Kidney (tissue), 14 donors: Measurements from ENCODE around the gene LEFTY2. TPM values are rescaled to one million over a fixed set of nuclear protein-coding genes. Genes with fewer than 3 reads are reported as not detected.

ENCODE experiments used
- DNase-seq, 5 donors: peaks; one replicate each; pipeline ENCODE4 v3.0.0-alpha.2; 2013 to 2020
- FAIRE-seq: peaks from 2 replicates; lab custom pipeline; 2012; peaks lifted over from hg19 to GRCh38; lab: Jason Lieb, UNC
- H3K27ac ChIP-seq, 2 donors: one replicate each; pipeline ENCODE4 v1.7.0; 2013; ENCODE audit warnings: low read depth in 2 of 2, low read length in 2 of 2, inconsistent platforms in 1 of 2
- H3K27me3 ChIP-seq: one replicate; pipeline ENCODE4 v1.7.1; 2013; ENCODE audit warnings: low read length, inconsistent platforms; ENCODE audit not compliant: control insufficient read depth, insufficient read depth
- H3K36me3 ChIP-seq, 3 donors: one replicate each; pipeline versions ENCODE4 v1.7.0 to v1.7.1; 2013; ENCODE audit warnings: low read length in 3 of 3, control low read depth in 1 of 3, inconsistent platforms in 1 of 3; ENCODE audit not compliant: insufficient read depth in 3 of 3, control insufficient read depth in 2 of 3
- H3K4me1 ChIP-seq, 3 donors: one replicate each; pipeline versions ENCODE4 v1.7.0 to v1.7.1; 2013; ENCODE audit warnings: low read length in 3 of 3, inconsistent platforms in 1 of 3, low read depth in 1 of 3; ENCODE audit not compliant: control insufficient read depth in 2 of 3, insufficient read depth in 2 of 3
- H3K4me3 ChIP-seq, 3 donors: one replicate each; pipeline versions ENCODE4 v1.7.0 to v1.8.1; 2013; ENCODE audit warnings: low read length in 3 of 3, control low read depth in 1 of 3, inconsistent platforms in 1 of 3
- H3K9ac ChIP-seq, 3 donors: one replicate each; pipeline versions ENCODE4 v1.7.0 to v1.7.1; 2013; ENCODE audit warnings: low read length in 3 of 3, control low read depth in 1 of 3, inconsistent platforms in 1 of 3
- H3K9me3 ChIP-seq, 3 donors: one replicate each; pipeline versions ENCODE4 v1.7.0 to v1.7.1; 2013; ENCODE audit warnings: low read length in 3 of 3, control low read depth in 1 of 3, inconsistent platforms in 1 of 3; ENCODE audit not compliant: control insufficient read depth in 2 of 3, insufficient read depth in 1 of 3
- intact Hi-C: fragments of 100-400 bp; cut with DNase I; formaldehyde crosslinking; loops from one replicate; pipeline ENCODE4 v1.11.1; 2022
- polyA plus RNA-seq: library from polyadenylated mRNA; stranded (reverse); fragments of 350-450 nt; fragmentation: Illumina TruSeq; extraction: RNeasy Lipid Tissue Mini Kit (QIAGEN cat#74804); gene quantifications from one replicate; pipeline ENCODE4 v1.2.3, GENCODE V29; 2014; ENCODE audit warnings: low read depth, low replicate concordance; ENCODE audit not compliant: insufficient read depth
- total RNA-seq: library from RNA; stranded (reverse); fragmentation: NEBNext Ultra II Directional; extraction: Animal tissue kit (Norgen Biotek cat#: 25700); gene quantifications from one replicate; pipeline ENCODE4 v1.2.1, GENCODE V29; 2021
- TF ChIP-seq, protein P1 (sequence below): IDR thresholded peaks from 3 replicates; pipeline ENCODE4 v1.5.1; 2012; ENCODE audit warnings: mild to moderate bottlenecking, moderate library complexity, borderline replicate concordance; ENCODE audit not compliant: insufficient read depth; ENCODE audit errors: extremely low read depth
- donor health status: control.
- donor health status: control.
- donor health status: control.
- donor health status: control.
- donor health status: control.
- donor health status: DM: yes; HTN: yes; CAD: no.
- donor health status: Normal renal cell carcinoma (clear cell type).

The LEFTY2 gene
- total and polyA plus RNA-seq, 2 donors from 2014 or later: 0.13 to 0.28 TPM

DNA sequence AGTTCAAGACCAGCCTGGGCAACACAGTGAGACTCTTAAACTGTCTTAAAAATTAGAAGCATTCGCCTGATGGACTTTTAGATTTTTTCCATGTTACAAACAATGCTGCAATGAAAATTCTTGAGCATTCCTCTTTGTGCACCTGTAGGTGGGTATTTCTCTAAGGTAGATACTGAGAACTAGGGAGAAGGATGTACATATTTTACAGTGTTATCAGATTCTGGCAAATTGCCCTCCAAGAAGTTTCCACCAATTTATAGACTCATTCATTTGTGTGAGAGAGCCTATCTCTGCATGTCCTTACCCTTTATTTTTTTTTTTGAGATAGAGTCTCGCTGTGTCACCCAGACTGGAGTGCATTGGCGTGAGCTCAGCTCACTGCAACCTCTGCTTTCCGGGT lies 12.3 kb upstream of the LEFTY2 start:
- Histone ChIP-seq H3K9ac (no peak overlapping the region), H3K4me1 (no peaks in the 10 kb centered on the region), H3K27me3 (no peaks in the 10 kb centered on the region), H3K4me3 (no peak overlapping the region), H3K9me3 (no peaks in the 10 kb centered on the region), H3K27ac (no peak overlapping the region), H3K36me3 (no peaks in the 10 kb centered on the region)
- intact Hi-C loops: no loop called here
- DNase-seq: no peak
- TF ChIP-seq, protein P1, sequence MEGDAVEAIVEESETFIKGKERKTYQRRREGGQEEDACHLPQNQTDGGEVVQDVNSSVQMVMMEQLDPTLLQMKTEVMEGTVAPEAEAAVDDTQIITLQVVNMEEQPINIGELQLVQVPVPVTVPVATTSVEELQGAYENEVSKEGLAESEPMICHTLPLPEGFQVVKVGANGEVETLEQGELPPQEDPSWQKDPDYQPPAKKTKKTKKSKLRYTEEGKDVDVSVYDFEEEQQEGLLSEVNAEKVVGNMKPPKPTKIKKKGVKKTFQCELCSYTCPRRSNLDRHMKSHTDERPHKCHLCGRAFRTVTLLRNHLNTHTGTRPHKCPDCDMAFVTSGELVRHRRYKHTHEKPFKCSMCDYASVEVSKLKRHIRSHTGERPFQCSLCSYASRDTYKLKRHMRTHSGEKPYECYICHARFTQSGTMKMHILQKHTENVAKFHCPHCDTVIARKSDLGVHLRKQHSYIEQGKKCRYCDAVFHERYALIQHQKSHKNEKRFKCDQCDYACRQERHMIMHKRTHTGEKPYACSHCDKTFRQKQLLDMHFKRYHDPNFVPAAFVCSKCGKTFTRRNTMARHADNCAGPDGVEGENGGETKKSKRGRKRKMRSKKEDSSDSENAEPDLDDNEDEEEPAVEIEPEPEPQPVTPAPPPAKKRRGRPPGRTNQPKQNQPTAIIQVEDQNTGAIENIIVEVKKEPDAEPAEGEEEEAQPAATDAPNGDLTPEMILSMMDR: no peak
- no peak for FAIRE-seq

DNA sequence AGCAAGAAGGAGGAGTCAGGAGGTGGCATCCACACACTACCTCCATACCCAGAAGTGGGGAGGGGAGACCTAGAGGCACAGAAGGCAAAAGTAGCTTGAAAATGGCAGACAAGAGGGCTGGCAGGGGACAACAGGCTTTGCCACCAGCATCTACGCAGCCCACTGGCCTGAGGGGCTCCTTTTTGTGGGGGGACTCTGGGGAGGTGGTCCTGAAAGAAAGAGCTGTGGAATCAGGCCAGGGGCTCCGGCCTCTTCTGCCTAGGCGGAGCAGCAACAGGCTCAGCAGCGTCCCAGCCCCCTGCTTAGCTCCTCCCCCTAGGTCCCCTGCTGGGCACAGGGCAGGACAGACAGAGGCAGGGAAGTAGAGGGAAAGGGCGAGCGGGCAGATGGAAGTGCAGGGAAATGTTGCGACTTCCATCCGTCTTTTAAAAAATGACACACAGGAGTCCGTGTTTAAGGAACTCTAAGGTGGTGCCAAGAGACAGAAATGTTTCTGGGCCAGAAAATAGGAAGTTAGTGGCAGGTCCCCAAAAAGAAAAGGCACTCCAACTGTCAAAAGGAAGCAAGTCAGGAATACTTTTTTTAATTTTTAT lies 10.0 kb upstream of the LEFTY2 start:
- no peak for FAIRE-seq
- H3K27ac ChIP-seq: no peak overlapping the region
- no peaks in the 10 kb centered on the region for H3K27me3 ChIP-seq

DNA sequence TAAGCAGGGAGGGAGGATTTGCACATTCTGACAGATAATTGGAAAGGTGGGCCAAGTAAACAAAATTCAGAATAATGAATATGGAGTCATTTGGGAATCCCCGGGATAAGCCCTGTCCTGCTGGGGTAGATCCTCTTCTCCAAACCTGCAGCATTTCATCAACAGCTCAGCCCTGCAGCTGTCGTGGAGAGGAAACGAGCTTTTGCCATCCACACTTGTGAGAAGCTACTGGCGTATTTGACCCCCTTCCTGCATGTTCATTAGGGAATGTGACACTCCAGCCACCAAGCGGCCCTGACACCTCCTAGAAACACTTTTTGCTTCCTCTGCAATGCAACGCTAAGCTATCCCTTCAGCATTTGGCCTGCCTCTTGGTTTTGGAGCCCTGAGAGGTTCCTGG lies 8.0 kb upstream of the LEFTY2 start:
- no peaks in the 10 kb centered on the region for H3K4me1 ChIP-seq
- no peak overlapping the region for H3K4me3 ChIP-seq
- TF ChIP-seq, protein P1: no peak
- DNase-seq: peak in 1 of 5 donors; percentile 22
- H3K27ac ChIP-seq: no peak overlapping the region
- no peak overlapping the region for H3K9ac ChIP-seq
- H3K27me3 ChIP-seq: no peaks in the 10 kb centered on the region
- intact Hi-C loops: no loop called here
- no peaks in the 10 kb centered on the region for H3K9me3 ChIP-seq
- FAIRE-seq: no peak
- no peaks in the 10 kb centered on the region for H3K36me3 ChIP-seq

More for the DNA sequence above, 10.0 kb upstream of the LEFTY2 start:
- no peaks in the 10 kb centered on the region for H3K9me3 ChIP-seq
- intact Hi-C loops: no loop called here
- no peak overlapping the region for H3K9ac ChIP-seq
- no peaks in the 10 kb centered on the region for H3K4me1 ChIP-seq
- no peaks in the 10 kb centered on the region for H3K36me3 ChIP-seq
- TF ChIP-seq, protein P1: no peak
- no peak overlapping the region for H3K4me3 ChIP-seq
- DNase-seq: no peak

DNA sequence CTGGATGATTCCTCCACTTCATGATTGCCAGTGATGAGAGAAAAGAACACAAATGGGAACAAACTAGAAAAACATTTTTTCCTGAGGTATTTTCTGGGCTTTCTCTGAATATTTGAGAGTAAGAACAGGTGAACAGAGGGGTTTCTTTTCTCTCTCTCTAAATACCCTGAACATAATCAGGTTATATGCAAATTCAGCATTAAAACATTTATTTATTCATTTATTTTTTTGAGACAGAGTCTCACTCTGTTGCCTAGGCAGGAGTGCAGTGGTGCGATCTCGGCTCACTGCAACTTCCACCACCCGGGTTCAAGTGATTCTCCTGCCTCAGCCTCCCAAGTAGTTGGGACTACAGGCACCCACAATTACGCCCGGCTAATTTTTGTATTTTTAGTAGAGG lies 5.8 kb upstream of the LEFTY2 start:
- no peaks in the 10 kb centered on the region for H3K27me3 ChIP-seq
- TF ChIP-seq, protein P1: no peak
- intact Hi-C loops: no loop called here
- H3K4me1 ChIP-seq: peaks cover 0 to 2% (median 0%) of the 10 kb centered on the region in 3 donors
- H3K9ac ChIP-seq: no peak overlapping the region
- DNase-seq (no peak), FAIRE-seq (no peak)
- H3K4me3 ChIP-seq: no peak overlapping the region
- H3K9me3 ChIP-seq: no peaks in the 10 kb centered on the region
- H3K27ac ChIP-seq: no peak overlapping the region
- no peaks in the 10 kb centered on the region for H3K36me3 ChIP-seq
